HG03571 (cell line): ENCODE results near the gene APP.

Source experiments
- ATAC-seq: cut with Tn5 transposase; IDR thresholded peaks from one replicate; pipeline ENCODE4 v1.9.1; 2021; ENCODE audit not compliant: unreplicated experiment

Gene APP

DNA sequence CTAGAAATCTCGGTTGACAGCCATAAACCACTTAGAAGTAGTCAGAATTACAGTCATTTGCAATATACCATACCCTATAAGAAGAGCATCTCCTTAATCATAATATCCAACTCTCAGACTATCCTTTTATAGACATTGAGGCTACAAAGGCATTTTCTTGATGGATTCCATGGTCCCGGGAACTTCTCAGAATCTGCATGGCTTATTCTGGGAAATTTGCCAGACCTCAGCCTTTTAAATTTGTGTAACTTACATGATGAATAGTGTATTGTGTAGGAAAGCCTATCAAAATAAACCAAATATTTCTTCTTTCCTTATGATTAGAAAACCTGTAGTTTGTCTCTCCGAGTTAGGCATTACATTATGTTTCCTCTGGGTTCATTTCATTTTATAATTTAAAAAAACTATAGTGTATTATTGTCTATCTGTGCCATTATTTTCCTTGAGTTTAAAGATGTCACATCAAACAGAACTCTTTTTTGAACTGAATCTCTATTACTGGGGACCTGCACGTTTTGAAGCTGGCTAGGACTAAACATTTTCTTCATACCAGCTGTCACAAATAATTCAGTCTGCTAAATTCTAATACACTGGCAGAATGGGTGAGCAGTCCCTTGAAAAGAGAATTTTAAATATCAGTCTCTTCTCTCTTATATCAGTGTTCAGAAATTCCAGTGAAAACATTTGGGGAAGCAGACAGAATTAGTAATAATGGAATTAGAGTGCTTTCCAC lies 332.9 kb downstream of the APP start:
- no peak for ATAC-seq

DNA sequence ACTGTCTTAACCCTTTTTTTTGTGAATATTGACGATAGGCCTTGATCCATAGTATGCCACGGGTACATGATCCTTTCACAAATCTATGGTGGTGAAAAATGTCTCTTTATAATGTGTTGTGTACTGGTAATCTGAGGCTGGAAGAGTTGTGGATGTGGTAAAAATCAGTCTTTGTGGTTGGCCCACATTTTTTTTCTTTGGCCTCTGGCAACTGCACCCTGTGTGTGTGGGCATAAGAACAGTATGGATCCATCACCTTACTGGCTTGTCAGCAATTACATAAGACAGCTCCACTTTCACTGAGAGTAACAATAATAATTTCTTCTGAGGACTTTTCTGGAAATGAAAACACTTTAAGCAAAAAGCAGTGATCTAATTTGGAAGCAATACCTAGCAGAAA lies 334.2 kb downstream of the APP start:
- no peak for ATAC-seq

GRCh38 chr21:25834381-25834780 lies 336.2 kb downstream of the APP start:
- ATAC-seq, result no peak

DNA sequence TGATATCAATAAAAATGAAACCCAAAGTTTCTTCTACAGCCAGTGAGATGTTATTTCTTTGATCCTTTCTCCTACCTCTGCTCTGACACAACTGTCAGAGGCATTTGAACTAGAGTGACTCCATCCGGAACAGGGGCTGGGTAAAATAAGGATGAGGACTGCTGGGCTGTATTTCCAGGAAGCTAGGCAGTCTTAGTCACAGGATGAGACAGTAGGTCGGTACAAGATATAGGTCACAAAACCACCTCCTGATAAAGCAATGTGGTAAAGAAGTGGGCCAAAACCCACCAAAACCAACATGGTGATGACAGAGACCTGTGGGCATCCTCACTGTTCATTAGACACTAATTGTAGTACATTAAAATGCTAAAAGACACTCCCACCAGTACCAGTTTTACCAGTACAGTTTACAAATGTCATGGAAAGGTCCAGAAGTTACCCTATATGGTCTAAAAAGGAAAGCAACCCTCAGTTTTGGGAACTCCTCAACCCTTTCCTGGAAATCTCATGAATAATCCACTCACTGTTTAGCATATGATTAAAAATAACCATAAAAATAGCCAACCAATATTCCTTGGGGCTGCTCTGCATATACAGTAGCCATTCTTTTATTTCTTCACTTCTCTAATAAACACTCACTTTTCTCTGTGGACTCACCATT lies 339.1 kb downstream of the APP start:
- no peak for ATAC-seq
